ENCODE data around the gene QRICH2. TPM values are rescaled to one million over a fixed set of nuclear protein-coding genes. Genes with fewer than 3 reads are reported as not detected.

Gene QRICH2
- total and polyA plus RNA-seq, 10 of the 15 experiments (the other 5 are each of a cell fraction or from before 2014, with no cell fraction given), result 0.04 to 0.72 (median 0.25) TPM

GRCh38 chr17:76296186-76296585 is 11.9 kb downstream of the QRICH2 start (continued):
- TF ChIP-seq IRF5 (IDR thresholded peaks at IDR 0.05; ENCODE audit: borderline replicate concordance), result no peak
- no peak for TF ChIP-seq PBX3 (IDR thresholded peaks at IDR 0.05; ENCODE audit: insufficient replicate concordance, low read depth, low read length)
- TF ChIP-seq ATF7 (IDR thresholded peaks at IDR 0.05; ENCODE audit: low read depth), result no peak

GRCh38 chr17:76293106-76293505 is 15.0 kb downstream of the QRICH2 start:
- SMC1A ChIA-PET (ENCODE audit: uncharacterized antibody, unreplicated experiment), result no interaction called here
- H3K4me1 ChIP-seq (ENCODE audit: control insufficient read depth, insufficient read depth, low read length), result no peaks in the 10 kb centered on the region
- intact Hi-C loops (cut with micrococcal nuclease; ENCODE audit: unreplicated experiment) (no loop called here), in situ Hi-C loops (cut with MboI) (loop anchor here (5.0 kb wide), 2 partner anchors 281 to 366 kb away; no protein-coding TSS in a partner anchor)
- 64% methylated on average over 7 of the region's 7 CpGs for WGBS (ENCODE audit: insufficient coverage, insufficient replicate concordance, low lambda C conversion rate, missing lambda C conversion rate)
- FAIRE-seq (peak; percentile 59), DNase-seq (ENCODE audit: low read depth, low spot score) (no peak), ATAC-seq (no peak)
- H3K27ac ChIP-seq (ENCODE audit: control insufficient read depth, insufficient read depth), result no peak overlapping the region
- CTCF ChIA-PET, result interaction anchor here (1.3 to 2.4 kb wide), 3 partner anchors 13 to 174 kb away, joined by 4 to 7 read pairs (median 5); no protein-coding TSS in a partner anchor
- H3K4me2 ChIP-seq (ENCODE audit: control insufficient read depth, insufficient read depth), result no peak overlapping the region
- H3K36me3 ChIP-seq (ENCODE audit: control insufficient read depth in 2 of 2, insufficient read depth in 2 of 2, low read length in 1 of 2), result no peaks in the 10 kb centered on the region
- H3K9ac ChIP-seq (ENCODE audit: control insufficient read depth, insufficient read depth, low read length), result no peak overlapping the region
- BruUV-seq (replicated peaks), result no TSS peak
- no peaks in the 10 kb centered on the region for H3K79me2 ChIP-seq (ENCODE audit: control insufficient read depth, insufficient read depth, low read length)
- POLR2A ChIA-PET, result no interaction called here
- no peaks in the 10 kb centered on the region for H3K9me3 ChIP-seq (replicated peaks; ENCODE audit: control insufficient read depth, insufficient read depth, low read length)
- H3K27me3 ChIP-seq (replicated peaks in 1 of 2; ENCODE audit: control insufficient read depth in 2 of 2, insufficient read depth in 2 of 2, low read length in 1 of 2), result no peaks in the 10 kb centered on the region
- no peak overlapping the region for H3K4me3 ChIP-seq
- H2AFZ ChIP-seq (ENCODE audit: control insufficient read depth, low read depth, low read length), result no peak overlapping the region
- RAD21 ChIA-PET (ENCODE audit: unreplicated experiment), result no interaction called here
- H4K20me1 ChIP-seq (ENCODE audit: control insufficient read depth, insufficient read depth), result no peaks in the 10 kb centered on the region
- TF ChIP-seq WRNIP1 (IDR thresholded peaks at IDR 0.05; ENCODE audit: borderline replicate concordance, low read depth, low read length), result no peak
- TF ChIP-seq KLF5 (IDR thresholded peaks at IDR 0.05; ENCODE audit: partially characterized antibody), result no peak
- TF ChIP-seq ATF3 (IDR thresholded peaks at IDR 0.05; ENCODE audit: borderline replicate concordance, extremely low read depth, low read depth, low read length), result no peak
- no peak for TF ChIP-seq TCF7 (IDR thresholded peaks at IDR 0.05; ENCODE audit: borderline replicate concordance)
- no peak for TF ChIP-seq FOS (IDR thresholded peaks at IDR 0.05; ENCODE audit: borderline replicate concordance, extremely low read depth, insufficient read length)
- TF ChIP-seq HCFC1 (IDR thresholded peaks at IDR 0.05; ENCODE audit: low read length), result no peak
- TF ChIP-seq CTCF (IDR thresholded peaks at IDR 0.05 in 2 of 3, conservative IDR thresholded peaks at IDR 0.05 in 1 of 3; ENCODE audit: control insufficient read depth in 2 of 3, extremely low read depth in 1 of 3, insufficient read depth in 1 of 3, low read depth in 3 of 3, low read length in 3 of 3), result no peak
- TF ChIP-seq MTA3 (IDR thresholded peaks at IDR 0.05; ENCODE audit: borderline replicate concordance, low read length), result no peak
- TF ChIP-seq ZNF217 (IDR thresholded peaks at IDR 0.05), result no peak
- TF ChIP-seq NR2F1 (conservative IDR thresholded peaks at IDR 0.05), result no peak
- no peak for TF ChIP-seq CHD2 (IDR thresholded peaks at IDR 0.05; ENCODE audit: borderline replicate concordance, low read depth, low read length)
- TF ChIP-seq RUNX3 (IDR thresholded peaks at IDR 0.05; ENCODE audit: low read length), result no peak
- no peak for TF ChIP-seq MYB (IDR thresholded peaks at IDR 0.05; ENCODE audit: borderline replicate concordance, low read depth, low read length)
- TF ChIP-seq ZNF384 (IDR thresholded peaks at IDR 0.05; ENCODE audit: borderline replicate concordance, low read depth, low read length), result no peak
- TF ChIP-seq NRF1 (conservative IDR thresholded peaks at IDR 0.05; ENCODE audit: low read depth, low read length), result no peak
- TF ChIP-seq GATAD2B (conservative IDR thresholded peaks at IDR 0.05; ENCODE audit: low read depth), result no peak
